HG02885 (cell line): Measurements from ENCODE around the gene UBE2O.

ENCODE experiments used
- ATAC-seq: cut with Tn5 transposase; IDR thresholded peaks from one replicate; pipeline ENCODE4 v1.9.1; 2021; ENCODE audit warnings: mild to moderate bottlenecking; ENCODE audit not compliant: unreplicated experiment, poor library complexity

UBE2O gene

DNA sequence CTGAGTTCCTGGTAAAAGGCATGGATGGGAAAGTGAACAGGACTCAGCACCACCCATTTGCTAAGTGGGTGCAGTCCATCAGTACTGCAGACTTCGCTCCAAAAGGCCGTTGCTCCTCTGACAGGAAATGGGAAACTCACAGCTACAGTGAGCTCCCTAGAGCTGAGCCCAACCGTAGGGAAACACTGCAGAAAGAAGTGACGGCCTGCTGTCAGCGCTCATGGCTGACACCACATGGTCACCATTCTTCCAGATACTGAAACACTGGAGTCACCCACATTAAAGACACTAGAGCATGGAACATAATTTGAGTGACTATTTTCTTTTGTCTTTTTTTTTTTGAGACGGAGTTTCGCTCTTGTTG is 31.9 kb downstream of the UBE2O start:
- ATAC-seq = no peak

GRCh38 chr17:76420356-76421043 is 32.5 kb downstream of the UBE2O start:
- ATAC-seq = no peak

DNA sequence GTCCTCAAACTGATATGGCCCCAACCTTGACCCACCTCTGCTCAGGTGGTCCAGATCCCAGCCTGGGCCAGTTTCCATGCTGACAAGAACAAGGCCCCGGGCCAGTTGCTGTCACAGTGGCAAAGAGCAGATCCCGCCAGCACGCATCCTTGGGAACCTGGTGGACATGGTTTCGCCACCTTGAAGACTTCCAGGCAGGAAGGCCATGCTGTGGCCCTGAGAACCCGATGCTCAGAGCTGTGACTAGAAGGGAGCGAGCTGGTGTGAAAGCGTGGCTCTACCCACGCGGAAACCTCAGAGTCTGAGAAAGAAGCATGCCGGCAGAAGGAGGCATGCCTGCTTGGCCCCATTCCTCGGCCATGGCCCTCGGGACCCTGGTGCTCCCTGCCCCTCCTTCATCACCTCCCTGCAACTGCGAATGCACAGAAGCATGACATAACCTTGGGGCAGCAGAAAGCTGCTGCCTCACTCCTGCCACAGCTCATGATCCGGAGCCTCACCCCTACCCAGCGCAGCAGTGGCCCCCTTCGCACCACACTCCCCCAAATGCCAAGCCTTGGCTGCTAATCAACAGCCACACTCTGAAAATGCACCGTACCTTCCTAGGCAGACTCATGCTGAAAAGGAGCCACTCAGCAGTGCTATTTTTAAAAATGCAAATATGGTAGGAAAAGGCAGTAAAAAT is 33.2 kb downstream of the UBE2O start:
- ATAC-seq = no peak

DNA sequence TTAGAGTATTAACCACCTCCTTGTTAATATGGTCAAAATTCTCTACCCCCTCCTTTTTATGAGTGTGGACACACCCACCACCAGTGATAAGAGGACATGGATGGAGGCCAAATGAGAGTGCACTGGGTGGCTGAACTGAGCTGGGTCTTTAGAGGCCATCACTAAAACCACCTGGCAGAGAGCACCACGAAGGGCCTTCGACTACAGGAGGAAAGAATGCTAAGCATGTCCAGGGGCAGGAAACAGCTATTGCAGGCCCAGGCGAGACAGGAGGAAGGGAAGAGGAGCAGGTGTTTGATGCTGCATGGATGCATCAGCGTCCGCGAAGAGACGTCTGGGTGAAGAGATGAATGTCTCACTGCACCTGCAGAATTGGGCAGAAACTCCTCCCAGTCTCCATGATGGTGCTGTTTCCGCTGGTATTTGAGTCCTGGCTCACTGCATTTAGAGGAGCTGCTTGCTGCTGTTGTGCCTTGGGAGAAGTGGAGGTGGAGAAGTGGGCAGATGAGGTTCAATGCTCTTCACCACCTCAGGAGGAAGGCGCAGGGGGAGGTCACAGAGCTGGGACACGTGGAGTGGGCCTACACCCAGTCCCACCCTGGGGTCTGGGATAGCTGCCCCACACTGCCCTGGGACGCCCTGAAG is 35.3 kb downstream of the UBE2O start:
- ATAC-seq = no peak

DNA sequence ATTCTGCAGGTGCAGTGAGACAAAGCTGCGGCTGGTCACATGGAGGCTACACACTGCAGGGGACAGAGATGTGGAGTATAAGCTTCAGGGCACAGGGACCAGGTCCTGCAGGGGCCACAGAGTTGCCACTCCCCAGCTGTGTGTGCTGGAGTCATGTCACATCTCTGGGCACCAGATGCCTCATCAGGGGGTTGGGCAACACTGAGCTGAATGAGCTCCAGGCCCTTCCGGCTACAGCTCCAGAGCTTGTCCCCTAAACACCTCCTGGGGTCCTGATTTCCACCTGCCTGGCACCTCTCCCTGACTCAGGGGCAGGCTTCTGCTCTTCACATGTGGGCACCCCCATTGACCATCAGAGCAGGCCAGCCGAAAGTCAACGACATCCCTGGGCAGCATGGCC is 36.1 kb downstream of the UBE2O start:
- ATAC-seq = no peak

GRCh38 chr17:76416457-76416856 is 36.5 kb downstream of the UBE2O start:
- no peak for ATAC-seq

DNA sequence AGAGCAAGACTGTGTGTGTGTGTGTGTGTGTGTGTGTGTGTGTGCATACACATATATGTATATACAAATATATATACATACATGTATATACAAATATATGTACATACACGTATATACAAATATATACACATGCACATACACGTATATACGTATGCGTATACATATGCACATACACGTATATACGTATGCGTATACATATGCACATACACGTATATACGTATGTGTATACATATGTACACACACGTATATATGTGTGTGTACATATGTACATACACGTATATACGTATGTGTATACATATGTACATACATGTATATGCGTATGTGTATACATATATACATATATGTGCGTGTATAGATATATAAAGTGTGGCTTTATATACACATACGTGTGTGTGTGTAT is 37.2 kb downstream of the UBE2O start:
- no peak for ATAC-seq

GRCh38 chr17:76414334-76415295 is 38.3 kb downstream of the UBE2O start:
- ATAC-seq = no peak

DNA sequence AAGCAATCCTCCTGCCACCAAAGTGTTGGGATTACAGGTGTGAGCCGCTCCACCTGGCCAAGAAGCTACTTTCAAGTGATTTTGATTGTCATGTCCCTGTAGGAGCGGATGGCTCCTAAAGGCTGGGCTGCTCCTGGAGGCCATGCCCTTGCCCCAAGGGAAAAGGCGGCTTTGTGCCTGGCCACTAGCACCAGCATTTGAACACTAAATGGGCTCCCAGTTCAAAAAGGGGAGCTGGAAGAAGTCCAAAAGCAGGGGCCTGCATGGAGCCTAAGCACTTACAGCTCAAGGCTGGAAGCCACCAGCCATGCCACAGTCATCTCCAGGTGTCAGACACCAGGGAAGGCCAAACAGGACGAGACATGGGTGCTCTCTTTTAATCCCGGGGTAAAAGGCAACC is 41.7 kb downstream of the UBE2O start:
- ATAC-seq = no peak

DNA sequence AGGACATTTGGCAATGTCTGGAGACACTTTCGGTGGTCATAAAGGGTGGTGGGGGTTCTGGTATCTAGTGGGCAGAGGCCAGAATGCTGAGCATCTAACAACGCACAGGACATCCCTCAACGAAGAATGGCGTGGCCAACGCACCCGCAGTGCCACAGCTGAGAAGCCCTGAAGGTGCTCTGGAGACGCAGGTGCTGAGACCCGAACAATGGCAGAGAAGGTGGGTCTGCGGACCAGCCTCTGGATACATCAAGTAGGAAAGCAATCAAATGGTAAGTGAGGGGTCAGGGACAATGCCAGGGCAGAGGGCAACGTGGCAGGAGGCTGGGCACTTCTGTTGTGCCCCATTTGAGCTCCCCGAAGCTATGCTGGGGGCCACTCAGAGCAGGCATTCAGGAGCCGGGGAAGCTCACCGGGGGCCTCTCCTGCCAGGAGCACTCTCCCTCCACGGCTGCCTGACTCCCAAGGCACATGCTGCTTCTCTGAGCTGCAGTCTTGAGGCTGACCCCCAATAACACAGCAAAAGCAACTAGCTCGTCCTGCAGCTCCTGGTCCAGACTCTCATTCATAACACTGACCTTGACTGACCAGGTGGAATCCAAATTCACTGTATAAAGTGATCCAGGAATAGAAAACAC is 42.5 kb downstream of the UBE2O start:
- ATAC-seq = no peak

DNA sequence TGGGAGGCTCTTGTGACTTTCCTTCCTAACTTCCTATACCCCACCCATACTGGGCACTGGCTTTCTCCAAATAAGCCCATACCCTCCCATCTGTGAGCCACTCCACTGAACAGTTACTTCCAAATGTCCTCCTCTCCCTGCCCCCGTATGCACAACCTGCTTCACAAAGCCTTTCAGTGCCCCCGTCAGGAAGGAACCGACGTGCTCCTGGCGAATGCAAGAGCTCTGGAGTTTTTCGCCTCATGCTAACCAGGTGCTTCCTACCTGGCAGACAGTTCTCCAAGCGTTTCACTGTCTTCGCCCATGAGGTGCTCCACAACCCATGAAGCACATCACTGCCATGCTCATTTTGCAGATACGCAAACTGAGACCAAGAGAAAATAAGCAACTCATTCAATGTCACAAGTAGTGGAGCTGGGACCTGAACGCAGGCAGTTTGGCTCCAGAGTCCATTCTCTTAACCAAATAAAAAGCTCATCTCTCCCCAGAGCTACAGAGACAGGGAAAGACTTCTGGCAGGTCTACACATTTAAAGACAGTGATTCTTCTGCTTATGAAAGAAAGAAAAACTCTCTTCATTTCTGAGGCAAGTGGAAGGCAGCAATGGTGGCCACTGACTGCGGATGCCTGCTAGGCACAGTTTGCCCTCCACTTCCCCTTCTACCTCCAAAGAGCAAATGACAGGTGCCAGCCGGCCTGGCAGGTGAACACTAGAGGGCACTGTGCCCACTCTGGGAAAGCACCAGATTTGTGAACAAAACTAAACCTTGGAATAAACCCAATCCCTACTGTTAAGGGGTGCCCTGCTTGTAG is 44.7 kb downstream of the UBE2O start:
- no peak for ATAC-seq

- no peak for ATAC-seq
Observed at GRCh38 chr17:76407509-76407908, 45.4 kb downstream of the UBE2O start.

- ATAC-seq = no peak
Observed at GRCh38 chr17:76405967-76406647, 46.8 kb downstream of the UBE2O start.

DNA sequence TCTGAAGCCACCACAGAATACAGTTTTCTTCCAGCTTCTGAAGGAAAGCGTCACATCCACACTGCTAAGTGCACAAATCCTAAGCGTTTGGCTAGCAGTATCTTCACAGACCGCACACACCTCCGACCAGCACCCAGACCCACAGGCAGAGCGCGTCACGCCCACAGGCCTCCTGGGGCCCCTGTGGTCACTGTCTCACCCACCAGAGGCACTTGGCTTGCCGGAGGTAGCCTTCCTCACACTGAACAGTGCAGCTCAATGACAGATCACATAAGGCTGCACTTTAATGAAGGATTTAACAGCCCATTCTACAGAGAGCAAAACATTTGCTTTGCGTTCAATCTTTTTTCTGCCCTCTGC is 47.4 kb downstream of the UBE2O start:
- no peak for ATAC-seq

DNA sequence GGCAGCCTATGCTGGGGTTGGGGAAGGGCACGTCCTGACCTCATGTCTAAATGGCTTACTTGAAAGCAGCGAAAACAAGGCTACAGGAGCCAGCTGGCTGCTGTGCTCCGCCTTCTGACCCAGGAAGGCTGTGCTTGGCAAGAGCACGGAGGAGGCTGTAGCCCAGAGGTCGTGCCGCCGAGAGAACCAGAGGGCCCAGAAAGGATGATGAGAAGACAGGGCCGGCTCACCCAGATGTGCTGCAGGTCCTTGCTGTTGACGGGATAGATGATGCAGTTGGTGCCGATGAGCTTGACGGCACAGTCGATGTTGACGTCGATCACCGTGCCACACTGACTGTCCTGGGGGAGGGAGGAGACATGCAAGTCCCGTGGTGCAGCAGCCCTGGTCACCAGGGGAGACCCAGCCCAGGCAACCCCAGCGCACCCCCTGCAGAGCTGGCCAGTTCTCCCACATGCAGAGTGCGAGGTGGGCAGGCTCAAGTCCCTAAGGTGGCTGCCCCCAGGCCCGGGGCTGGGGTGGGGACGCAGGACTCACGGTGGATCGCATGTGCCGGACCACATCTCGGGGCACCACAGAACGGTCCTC is 47.9 kb downstream of the UBE2O start:
- ATAC-seq = no peak

DNA sequence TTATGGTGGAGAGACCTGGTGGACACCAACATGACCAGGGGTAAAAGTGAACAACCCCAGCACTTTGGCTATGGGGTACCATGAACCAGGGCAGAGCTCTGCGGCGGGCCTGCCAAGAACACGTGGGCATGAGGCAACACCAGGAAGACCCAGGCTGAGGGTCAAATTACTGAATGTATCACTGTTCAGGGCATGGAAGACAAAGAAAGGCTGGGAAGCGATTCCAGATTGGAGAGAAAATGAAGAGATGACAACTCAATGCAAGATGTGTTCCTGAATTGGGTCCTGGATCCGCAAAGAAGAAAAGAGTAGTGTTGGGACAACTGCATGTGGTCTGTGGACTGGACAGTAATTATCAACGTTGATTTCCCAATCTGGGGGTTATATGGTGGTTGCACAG is 48.7 kb downstream of the UBE2O start:
- ATAC-seq = no peak

DNA sequence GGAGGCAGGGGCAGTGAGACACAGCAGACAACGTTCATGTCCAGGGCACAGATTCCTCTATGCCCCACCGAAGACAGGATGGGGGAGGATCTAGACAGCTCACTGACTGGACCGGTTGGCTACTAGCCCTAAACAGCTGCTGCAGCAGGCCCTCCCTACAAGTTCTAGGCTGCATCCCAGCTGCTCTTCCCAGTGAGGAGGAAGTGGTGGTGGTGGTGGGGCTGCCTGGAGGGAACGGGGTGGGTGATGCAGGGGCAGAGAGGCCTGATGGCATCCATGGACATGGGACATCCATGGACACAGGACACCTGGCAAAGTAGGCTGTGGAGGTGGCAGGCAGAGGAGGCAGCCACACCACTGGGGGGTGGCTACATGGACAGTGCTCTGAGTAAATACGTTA is 50.2 kb downstream of the UBE2O start:
- no peak for ATAC-seq
